Mesodermal cell (in vitro differentiated cells): ENCODE measurements around the gene SOWAHC. TPM values are rescaled to one million over a fixed set of nuclear protein-coding genes. Genes with fewer than 3 reads are reported as not detected.
"Not testable (repeated sequence)": the region's sequence is repeated elsewhere in the genome, so short reads cannot be mapped to it uniquely, and the experiment has no call there.

ENCODE experiments used
- H3K27ac ChIP-seq: 2 replicates; pipeline ENCODE4 v1.7.0; 2013; ENCODE audit warnings: mild to moderate bottlenecking, low read depth, low read length, moderate library complexity; ENCODE audit not compliant: severe bottlenecking
- H3K36me3 ChIP-seq: 2 replicates; pipeline ENCODE4 v1.7.1; 2013; ENCODE audit warnings: mild to moderate bottlenecking, low read length, moderate library complexity; ENCODE audit not compliant: control insufficient read depth, insufficient read depth
- H3K4me1 ChIP-seq: one replicate; pipeline ENCODE4 v1.7.1; 2013; ENCODE audit warnings: mild to moderate bottlenecking, low read length; ENCODE audit not compliant: insufficient read depth, control insufficient read depth, poor library complexity, severe bottlenecking
- H3K4me3 ChIP-seq: 2 replicates; pipeline ENCODE4 v1.7.0; 2013; ENCODE audit warnings: low read length, control low read depth, mild to moderate bottlenecking; ENCODE audit not compliant: insufficient read depth, poor library complexity, severe bottlenecking; ENCODE audit errors: extremely low read depth
- H3K9me3 ChIP-seq: 2 replicates; pipeline ENCODE4 v1.7.1; 2013; ENCODE audit warnings: mild to moderate bottlenecking, low read length, moderate library complexity; ENCODE audit not compliant: control insufficient read depth
- WGBS, 2 experiments: methylation state at CpG; one replicate each; pipeline ENCODE4 v1.1.5; 2013; ENCODE audit warnings: missing lambda C conversion rate in 2 of 2; ENCODE audit not compliant: insufficient coverage in 2 of 2; 5-methylcytosine and 5-hydroxymethylcytosine counted together
- polyA plus RNA-seq, 2 experiments: library from polyadenylated mRNA; stranded (reverse); fragments of 50-300 nt; gene quantifications; one replicate each; pipeline ENCODE4 v1.2.3, GENCODE V29; 2013

The SOWAHC gene, protein sequence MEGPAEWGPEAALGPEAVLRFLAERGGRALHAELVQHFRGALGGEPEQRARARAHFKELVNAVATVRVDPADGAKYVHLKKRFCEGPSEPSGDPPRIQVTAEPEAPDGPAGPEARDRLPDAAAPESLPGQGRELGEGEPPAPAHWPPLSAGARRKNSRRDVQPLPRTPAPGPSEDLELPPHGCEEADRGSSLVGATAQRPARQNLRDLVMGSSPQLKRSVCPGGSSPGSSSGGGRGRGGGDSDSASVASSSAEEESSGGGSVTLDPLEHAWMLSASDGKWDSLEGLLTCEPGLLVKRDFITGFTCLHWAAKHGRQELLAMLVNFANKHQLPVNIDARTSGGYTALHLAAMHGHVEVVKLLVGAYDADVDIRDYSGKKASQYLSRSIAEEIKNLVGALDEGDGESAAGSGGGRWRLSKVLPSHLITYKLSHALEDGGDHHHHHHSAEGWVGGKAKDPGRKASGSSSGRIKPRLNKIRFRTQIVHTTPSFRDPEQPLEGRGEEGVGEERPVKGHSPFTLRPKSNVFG
- polyA plus RNA-seq (2013, experiment 1 of 2) = 10.7 TPM
- polyA plus RNA-seq (2013, experiment 2 of 2) = 11.1 TPM

GRCh38 chr2:109613922-109614714, at the start of gene SOWAHC, which contains the start of gene SEPTIN10:
TSS of gene SOWAHC (plus strand) at chr2:109614364. CDS start at chr2:109614490, 126 bp downstream.
TSS of gene SEPTIN10 (minus strand) at chr2:109613966. CDS start at chr2:109613827, 139 bp downstream.
- Histone ChIP-seq H3K4me1 (peaks cover 8% of the 10 kb centered on the region), H3K9me3 (no peaks in the 10 kb centered on the region), H3K4me3 (peak within 1 kb of the TSS; percentile 79), H3K27ac (peak within 1 kb of the TSS; percentile 96), H3K36me3 (peaks cover 3% of the 10 kb centered on the region)
- WGBS, 2 experiments = 0 to 1% methylated on average over 54 to 80 of the region's 104 CpGs

GRCh38 chr2:109575373-109575772, 38.8 kb upstream of the SOWAHC start:
- Histone ChIP-seq H3K9me3 (no peaks in the 10 kb centered on the region), H3K4me3 (no peak overlapping the region), H3K27ac (no peak overlapping the region), H3K4me1 (no peaks in the 10 kb centered on the region), H3K36me3 (peaks cover 56% of the 10 kb centered on the region)
- no CpG with 5 or more reads among the region's 1 CpG for WGBS, 2 experiments

DNA sequence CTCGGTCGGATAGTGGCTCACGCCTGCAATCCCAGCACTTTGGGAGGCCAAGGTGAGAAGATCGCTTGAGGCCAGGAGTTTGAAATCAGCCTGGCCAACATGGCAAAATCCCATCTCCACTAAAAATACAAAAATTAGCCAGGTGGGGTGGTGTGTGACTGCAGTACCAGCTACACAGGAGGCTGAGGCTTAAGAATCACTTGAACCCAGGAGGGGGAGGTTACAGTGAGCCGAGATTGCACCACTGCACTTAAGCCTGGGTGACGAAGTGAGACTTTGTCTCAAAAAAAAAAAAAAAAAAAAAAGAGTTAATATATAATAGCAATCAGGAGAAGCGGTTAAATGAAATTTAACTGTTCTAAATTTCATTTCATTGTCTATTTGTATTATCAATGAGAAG, 36.5 kb upstream of the SOWAHC start:
- H3K36me3 ChIP-seq = peaks cover 37% of the 10 kb centered on the region
- H3K27ac ChIP-seq, H3K4me3 ChIP-seq, H3K9me3 ChIP-seq, H3K4me1 ChIP-seq: not testable (repeated sequence)
- no CpG with 5 or more reads among the region's 7 CpGs for WGBS, 2 experiments

- Histone ChIP-seq H3K4me3 (no peak overlapping the region), H3K4me1 (no peaks in the 10 kb centered on the region), H3K9me3 (no peaks in the 10 kb centered on the region), H3K36me3 (peaks cover 25% of the 10 kb centered on the region), H3K27ac (no peak overlapping the region)
- 82 to 100% methylated on average over 2 to 3 of the region's 6 CpGs for WGBS, 2 experiments
Measured at GRCh38 chr2:109582928-109583895, 31.0 kb upstream of the SOWAHC start.

DNA sequence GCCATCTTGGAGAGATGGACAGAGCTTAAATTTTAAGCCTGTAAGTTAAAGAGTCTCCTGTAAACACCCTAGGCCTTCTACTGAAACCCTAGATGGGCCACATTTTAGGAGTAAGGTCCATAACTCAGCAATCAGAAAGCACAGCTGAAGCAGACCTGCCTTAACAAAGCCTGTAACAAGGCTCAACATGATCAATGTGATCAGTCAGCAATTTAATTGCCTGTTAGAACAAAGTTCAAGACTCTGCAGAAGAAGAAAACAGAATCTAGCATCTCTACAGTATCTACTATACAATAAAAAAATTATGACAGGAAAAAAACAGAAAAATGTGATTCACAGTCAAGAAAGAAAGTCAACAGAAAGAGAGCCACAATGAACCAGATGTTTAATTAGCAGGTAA, 27.5 kb upstream of the SOWAHC start:
- Histone ChIP-seq H3K27ac (no peak overlapping the region), H3K4me3 (no peak overlapping the region), H3K36me3 (peaks cover 50% of the 10 kb centered on the region), H3K9me3 (no peaks in the 10 kb centered on the region), H3K4me1 (peaks cover 5% of the 10 kb centered on the region)

- Histone ChIP-seq H3K9me3 (no peaks in the 10 kb centered on the region), H3K4me3 (no peak overlapping the region), H3K36me3 (peaks cover 52% of the 10 kb centered on the region), H3K4me1 (peaks cover 22% of the 10 kb centered on the region), H3K27ac (no peak overlapping the region)
Measured at GRCh38 chr2:109591206-109591605, 23.0 kb upstream of the SOWAHC start.

- H3K36me3 ChIP-seq = peaks cover 51% of the 10 kb centered on the region
Measured at GRCh38 chr2:109592905-109593304, 21.3 kb upstream of the SOWAHC start.

GRCh38 chr2:109594246-109594885, 19.8 kb upstream of the SOWAHC start:
- Histone ChIP-seq H3K9me3 (no peaks in the 10 kb centered on the region), H3K27ac (peak overlapping the region; percentile 1), H3K4me1 (peaks cover 25% of the 10 kb centered on the region), H3K36me3 (peaks cover 39% of the 10 kb centered on the region), H3K4me3 (no peak overlapping the region)
- WGBS, 2 experiments = 94% methylated on average over 4 to 10 of the region's 16 CpGs

More at GRCh38 chr2:109592905-109593304, 21.3 kb upstream of the SOWAHC start:
- no CpG with 5 or more reads among the region's 3 CpGs for WGBS, 2 experiments
- Histone ChIP-seq H3K9me3 (no peaks in the 10 kb centered on the region), H3K4me1 (peaks cover 25% of the 10 kb centered on the region), H3K27ac (no peak overlapping the region), H3K4me3 (no peak overlapping the region)

DNA sequence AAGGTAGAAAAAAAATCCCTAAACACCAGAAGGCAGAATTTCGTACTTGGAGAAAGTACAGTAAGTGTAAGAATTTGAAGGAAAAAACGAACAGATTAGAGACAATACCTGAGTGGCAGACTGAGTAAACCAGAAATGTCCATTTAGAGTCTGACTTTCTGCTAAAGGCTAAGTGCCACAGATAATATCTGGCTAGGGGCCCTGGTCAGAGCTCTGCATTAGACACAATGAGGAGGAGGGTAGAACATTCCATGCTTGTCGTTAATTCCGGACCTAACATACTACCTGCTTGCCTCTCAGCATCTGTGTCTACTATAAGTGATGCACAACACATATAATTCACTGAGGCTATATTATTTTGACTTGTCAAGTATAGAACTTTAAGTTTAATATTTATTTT, 18.5 kb upstream of the SOWAHC start:
- Histone ChIP-seq H3K4me1 (peaks cover 25% of the 10 kb centered on the region), H3K27ac (peak overlapping the region; percentile 26), H3K36me3 (peaks cover 37% of the 10 kb centered on the region), H3K9me3 (no peaks in the 10 kb centered on the region), H3K4me3 (no peak overlapping the region)
- 77 to 100% methylated on average over 2 of the region's 4 CpGs for WGBS, 2 experiments
